ENCODE results near the gene FANCF.
A peak's percentile ranks its signal among the peaks of the same experiment; 100 is the strongest.
"Not testable (repeated sequence)": the region's sequence is repeated elsewhere in the genome, so short reads cannot be mapped to it uniquely, and the experiment has no call there.

Gene FANCF

DNA sequence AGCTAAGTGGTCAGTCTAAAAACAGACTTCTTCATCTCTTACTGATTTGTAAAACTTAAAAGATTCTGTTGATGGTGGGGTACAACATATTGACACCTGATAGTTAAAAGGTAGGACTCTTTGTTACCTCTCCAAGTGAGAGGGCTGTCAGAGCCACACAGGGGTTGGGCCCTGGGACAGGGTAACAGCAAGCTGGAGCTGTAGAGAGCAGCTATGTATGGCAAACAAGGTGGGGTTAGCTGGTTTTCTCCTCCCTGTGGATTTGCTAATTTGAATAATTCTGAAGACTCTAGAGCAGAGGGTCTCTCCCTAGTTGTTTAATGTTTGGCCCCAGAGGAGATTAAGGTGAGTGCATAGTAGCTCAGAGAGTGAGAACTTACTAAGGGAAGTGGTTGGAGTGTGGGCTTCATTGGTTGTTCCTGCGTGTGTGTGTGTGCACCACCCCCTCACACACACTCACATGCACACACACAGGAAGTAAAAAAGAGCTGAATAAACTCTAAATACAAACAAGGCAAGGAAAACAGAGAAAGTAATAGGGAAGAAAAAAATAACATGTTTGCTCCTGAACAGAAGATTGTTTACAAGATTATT is 31.6 kb upstream of the FANCF start:
- Histone ChIP-seq H3K9me3 (ENCODE audit: insufficient read depth, low read length, severe bottlenecking) (no peaks in the 10 kb centered on the region), H3K9ac (ENCODE audit: low read depth, low read length) (no peak overlapping the region), H3K36me3 (ENCODE audit: insufficient read depth, low read length) (no peaks in the 10 kb centered on the region), H3K4me2 (ENCODE audit: insufficient read depth, low read length) (peak overlapping the region; percentile 15; the same call in 1 of the 2 replicates), H3K27ac (ENCODE audit: low read length) (peak overlapping the region; percentile 50; the same call in 1 of the 2 replicates), H4K20me1 (ENCODE audit: insufficient read depth, low read length) (no peaks in the 10 kb centered on the region), H2AFZ (ENCODE audit: low read depth, low read length) (peak overlapping the region; percentile 44; the same call in 1 of the 2 replicates), H3K27me3 (ENCODE audit: insufficient read depth, low read length, poor library complexity) (no peaks in the 10 kb centered on the region), H3K4me1 (ENCODE audit: insufficient read depth, low read length) (peaks cover 23% of the 10 kb centered on the region), H3K79me2 (ENCODE audit: insufficient read depth, low read length) (no peaks in the 10 kb centered on the region), H3K4me3 (ENCODE audit: low read depth in 1 of 2, low read length in 2 of 2) (no peak overlapping the region)
- ATAC-seq (ENCODE audit: insufficient read depth, low read depth), result peak; percentile 82
- TF ChIP-seq CTCF (IDR thresholded peaks at IDR 0.05; ENCODE audit: borderline replicate concordance, extremely low read depth, low read length, poor library complexity, severe bottlenecking), result no peak
- no peak for TF ChIP-seq EZH2 (IDR thresholded peaks at IDR 0.05; ENCODE audit: borderline replicate concordance, low read depth, low read length, severe bottlenecking)
- no peak for DNase-seq

DNA sequence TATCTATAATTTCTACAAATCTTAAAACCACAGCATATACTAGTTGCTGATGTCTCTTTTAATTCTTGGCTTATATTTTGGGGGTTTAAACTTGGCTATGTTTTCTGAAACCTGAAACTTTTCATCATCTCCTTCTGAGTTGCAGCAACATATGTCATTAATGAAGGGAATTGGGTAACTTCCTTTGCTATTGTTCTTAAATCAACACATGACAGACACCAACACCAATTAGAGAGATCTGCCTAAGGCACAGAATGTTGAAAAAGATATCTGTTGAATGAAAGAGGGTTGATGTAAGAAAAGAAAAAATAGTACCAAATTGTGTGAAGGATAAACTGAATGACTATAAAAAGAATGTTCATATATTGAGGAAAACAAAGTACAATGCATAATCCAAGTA is 30.5 kb upstream of the FANCF start:
- H3K9me3 ChIP-seq (ENCODE audit: insufficient read depth, low read length, severe bottlenecking), result no peaks in the 10 kb centered on the region
- H3K4me1 ChIP-seq (ENCODE audit: insufficient read depth, low read length), result peaks cover 23% of the 10 kb centered on the region
- no peak overlapping the region for H3K4me3 ChIP-seq (ENCODE audit: low read depth in 1 of 2, low read length in 2 of 2)
- no peak for TF ChIP-seq CTCF (IDR thresholded peaks at IDR 0.05; ENCODE audit: borderline replicate concordance, extremely low read depth, low read length, poor library complexity, severe bottlenecking)
- TF ChIP-seq EZH2 (IDR thresholded peaks at IDR 0.05; ENCODE audit: borderline replicate concordance, low read depth, low read length, severe bottlenecking), result no peak
- no peak for DNase-seq
- ATAC-seq (ENCODE audit: insufficient read depth, low read depth), result no peak
- H3K27me3 ChIP-seq (ENCODE audit: insufficient read depth, low read length, poor library complexity), result no peaks in the 10 kb centered on the region
- no peaks in the 10 kb centered on the region for H3K36me3 ChIP-seq (ENCODE audit: insufficient read depth, low read length)
- no peak overlapping the region for H3K27ac ChIP-seq (ENCODE audit: low read length)
- no peaks in the 10 kb centered on the region for H4K20me1 ChIP-seq (ENCODE audit: insufficient read depth, low read length)
- H3K79me2 ChIP-seq (ENCODE audit: insufficient read depth, low read length), result no peaks in the 10 kb centered on the region
- no peak overlapping the region for H3K4me2 ChIP-seq (ENCODE audit: insufficient read depth, low read length)
- H3K9ac ChIP-seq (ENCODE audit: low read depth, low read length), result no peak overlapping the region
- H2AFZ ChIP-seq (ENCODE audit: low read depth, low read length), result no peak overlapping the region

DNA sequence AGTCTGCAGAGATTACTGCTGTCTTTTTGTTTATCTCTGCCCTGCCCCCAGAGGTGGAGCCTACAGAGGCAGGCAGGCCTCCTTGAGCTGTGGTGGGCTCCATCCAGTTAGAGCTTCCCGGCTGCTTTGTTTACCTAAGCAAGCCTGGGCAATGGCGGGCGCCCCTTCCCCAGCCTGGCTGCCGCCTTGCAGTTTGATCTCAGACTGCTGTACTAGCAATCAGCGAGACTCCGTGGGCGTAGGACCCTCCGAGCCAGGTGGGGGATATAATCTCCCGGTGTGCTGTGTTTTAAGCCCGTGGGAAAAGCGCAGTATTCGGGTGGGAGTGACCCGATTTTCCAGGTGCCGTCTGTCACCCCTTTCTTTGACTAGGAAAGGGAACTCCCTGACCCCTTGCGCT is 26.7 kb upstream of the FANCF start:
- H2AFZ ChIP-seq (ENCODE audit: low read depth, low read length); DNase-seq; H4K20me1 ChIP-seq (ENCODE audit: insufficient read depth, low read length); H3K79me2 ChIP-seq (ENCODE audit: insufficient read depth, low read length); H3K9me3 ChIP-seq (ENCODE audit: insufficient read depth, low read length, severe bottlenecking); H3K4me3 ChIP-seq (ENCODE audit: low read depth in 1 of 2, low read length in 2 of 2); ATAC-seq (ENCODE audit: insufficient read depth, low read depth); H3K9ac ChIP-seq (ENCODE audit: low read depth, low read length); H3K27ac ChIP-seq (ENCODE audit: low read length); H3K27me3 ChIP-seq (ENCODE audit: insufficient read depth, low read length, poor library complexity); H3K4me2 ChIP-seq (ENCODE audit: insufficient read depth, low read length); H3K36me3 ChIP-seq (ENCODE audit: insufficient read depth, low read length): not testable (repeated sequence)
- peaks cover 18% of the 10 kb centered on the region for H3K4me1 ChIP-seq (ENCODE audit: insufficient read depth, low read length)

DNA sequence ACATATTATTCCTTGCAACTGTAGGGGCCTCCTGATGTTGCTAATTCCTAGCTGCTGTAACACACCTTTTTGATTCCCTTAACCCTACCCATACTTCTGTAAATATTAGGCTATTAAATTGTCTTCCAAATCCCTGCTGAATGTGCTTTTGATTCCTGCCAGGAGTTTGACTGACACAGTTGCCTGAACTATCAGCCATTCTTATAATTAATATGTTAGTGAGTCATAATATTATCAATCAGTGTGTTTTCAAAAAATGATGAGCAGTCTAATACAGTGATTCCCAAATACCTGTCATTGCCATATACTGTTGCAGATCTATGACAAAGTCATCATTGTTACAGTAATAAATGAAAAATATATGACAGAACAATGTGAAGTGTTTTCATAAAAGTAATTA is 15.9 kb upstream of the FANCF start:
- no peaks in the 10 kb centered on the region for H4K20me1 ChIP-seq (ENCODE audit: insufficient read depth, low read length)
- no peak for DNase-seq
- H3K27me3 ChIP-seq (ENCODE audit: insufficient read depth, low read length, poor library complexity), result no peaks in the 10 kb centered on the region
- no peak for ATAC-seq (ENCODE audit: insufficient read depth, low read depth)
- H3K9ac ChIP-seq (ENCODE audit: low read depth, low read length), result no peak overlapping the region
- no peaks in the 10 kb centered on the region for H3K9me3 ChIP-seq (ENCODE audit: insufficient read depth, low read length, severe bottlenecking)
- H3K4me3 ChIP-seq (ENCODE audit: low read depth in 1 of 2, low read length in 2 of 2), result no peak overlapping the region
- TF ChIP-seq CTCF (IDR thresholded peaks at IDR 0.05; ENCODE audit: borderline replicate concordance, extremely low read depth, low read length, poor library complexity, severe bottlenecking) (no peak), EZH2 (IDR thresholded peaks at IDR 0.05; ENCODE audit: borderline replicate concordance, low read depth, low read length, severe bottlenecking) (no peak)
- H2AFZ ChIP-seq (ENCODE audit: low read depth, low read length), result no peak overlapping the region
- H3K36me3 ChIP-seq (ENCODE audit: insufficient read depth, low read length), result no peaks in the 10 kb centered on the region
- H3K4me2 ChIP-seq (ENCODE audit: insufficient read depth, low read length), result no peak overlapping the region
- H3K79me2 ChIP-seq (ENCODE audit: insufficient read depth, low read length), result no peaks in the 10 kb centered on the region
- H3K27ac ChIP-seq (ENCODE audit: low read length), result no peak overlapping the region
- no peaks in the 10 kb centered on the region for H3K4me1 ChIP-seq (ENCODE audit: insufficient read depth, low read length)
